A549 (cell line): ENCODE results near the gene RALA.

Experiments
- CEBPB ChIP-seq, 2 experiments: fragments of >200 bp in 1 of 2; sonication (Bioruptor Twin) in 1 of 2; formaldehyde crosslinking in 1 of 2; IDR thresholded peaks; 2 replicates each; pipeline ENCODE4 v1.6.1; 2012 to 2016
- KDM1A ChIP-seq: fragments of 200-600 bp; sonication (generic); IDR thresholded peaks from 2 replicates; pipeline ENCODE4 v1.6.1; 2016; ENCODE audit warnings: low read depth, mild to moderate bottlenecking
- POLR2A ChIP-seq: IDR thresholded peaks from 2 replicates; pipeline ENCODE4 v1.6.1; 2012; ENCODE audit warnings: mild to moderate bottlenecking, low read length
- TF ChIP-seq, protein P1 (sequence below): fragments of 150-350 bp; IDR thresholded peaks from 2 replicates; pipeline ENCODE4 v1.6.1; 2014; ENCODE audit warnings: low read depth, mild to moderate bottlenecking, low read length
- TF ChIP-seq, protein P2 (sequence below): fragments of >200 bp; sonication (Bioruptor Twin); formaldehyde crosslinking; IDR thresholded peaks from 3 replicates; pipeline ENCODE4 v1.5.1; 2016
- TF ChIP-seq, protein P3 (sequence below): fragments of 200-600 bp; sonication (generic); IDR thresholded peaks from 2 replicates; pipeline ENCODE4 v1.6.1; 2016; ENCODE audit warnings: antibody characterized with exemption, mild to moderate bottlenecking, moderate library complexity
- TF ChIP-seq, protein P4 (sequence below): IDR thresholded peaks from 2 replicates; pipeline ENCODE4 v1.6.1; 2012

DNA sequence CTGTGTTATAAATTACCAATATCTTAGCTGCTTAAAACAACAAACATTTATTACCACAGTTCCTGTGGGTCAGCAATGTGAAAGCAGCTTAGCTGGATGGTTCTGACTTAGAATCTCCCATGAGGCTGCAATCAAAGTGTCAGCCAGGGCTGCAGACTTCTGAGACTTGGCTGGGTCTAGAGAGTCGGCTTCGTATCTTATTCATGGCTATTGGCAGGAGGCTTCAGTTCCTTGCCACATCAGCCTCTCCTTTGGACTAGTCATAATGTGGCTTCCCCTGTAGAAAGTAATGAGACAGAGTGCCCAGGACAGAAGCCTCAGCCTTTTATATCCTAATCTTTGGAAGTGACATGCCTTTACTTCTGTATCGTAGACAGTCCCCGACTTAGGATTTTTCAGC, 27.3 kb downstream of the RALA start:
- TF ChIP-seq, protein P1, sequence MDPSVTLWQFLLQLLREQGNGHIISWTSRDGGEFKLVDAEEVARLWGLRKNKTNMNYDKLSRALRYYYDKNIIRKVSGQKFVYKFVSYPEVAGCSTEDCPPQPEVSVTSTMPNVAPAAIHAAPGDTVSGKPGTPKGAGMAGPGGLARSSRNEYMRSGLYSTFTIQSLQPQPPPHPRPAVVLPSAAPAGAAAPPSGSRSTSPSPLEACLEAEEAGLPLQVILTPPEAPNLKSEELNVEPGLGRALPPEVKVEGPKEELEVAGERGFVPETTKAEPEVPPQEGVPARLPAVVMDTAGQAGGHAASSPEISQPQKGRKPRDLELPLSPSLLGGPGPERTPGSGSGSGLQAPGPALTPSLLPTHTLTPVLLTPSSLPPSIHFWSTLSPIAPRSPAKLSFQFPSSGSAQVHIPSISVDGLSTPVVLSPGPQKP: no peak
- TF ChIP-seq POLR2A: no peak
- TF ChIP-seq, protein P2, sequence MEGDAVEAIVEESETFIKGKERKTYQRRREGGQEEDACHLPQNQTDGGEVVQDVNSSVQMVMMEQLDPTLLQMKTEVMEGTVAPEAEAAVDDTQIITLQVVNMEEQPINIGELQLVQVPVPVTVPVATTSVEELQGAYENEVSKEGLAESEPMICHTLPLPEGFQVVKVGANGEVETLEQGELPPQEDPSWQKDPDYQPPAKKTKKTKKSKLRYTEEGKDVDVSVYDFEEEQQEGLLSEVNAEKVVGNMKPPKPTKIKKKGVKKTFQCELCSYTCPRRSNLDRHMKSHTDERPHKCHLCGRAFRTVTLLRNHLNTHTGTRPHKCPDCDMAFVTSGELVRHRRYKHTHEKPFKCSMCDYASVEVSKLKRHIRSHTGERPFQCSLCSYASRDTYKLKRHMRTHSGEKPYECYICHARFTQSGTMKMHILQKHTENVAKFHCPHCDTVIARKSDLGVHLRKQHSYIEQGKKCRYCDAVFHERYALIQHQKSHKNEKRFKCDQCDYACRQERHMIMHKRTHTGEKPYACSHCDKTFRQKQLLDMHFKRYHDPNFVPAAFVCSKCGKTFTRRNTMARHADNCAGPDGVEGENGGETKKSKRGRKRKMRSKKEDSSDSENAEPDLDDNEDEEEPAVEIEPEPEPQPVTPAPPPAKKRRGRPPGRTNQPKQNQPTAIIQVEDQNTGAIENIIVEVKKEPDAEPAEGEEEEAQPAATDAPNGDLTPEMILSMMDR: no peak
- TF ChIP-seq, protein P3, sequence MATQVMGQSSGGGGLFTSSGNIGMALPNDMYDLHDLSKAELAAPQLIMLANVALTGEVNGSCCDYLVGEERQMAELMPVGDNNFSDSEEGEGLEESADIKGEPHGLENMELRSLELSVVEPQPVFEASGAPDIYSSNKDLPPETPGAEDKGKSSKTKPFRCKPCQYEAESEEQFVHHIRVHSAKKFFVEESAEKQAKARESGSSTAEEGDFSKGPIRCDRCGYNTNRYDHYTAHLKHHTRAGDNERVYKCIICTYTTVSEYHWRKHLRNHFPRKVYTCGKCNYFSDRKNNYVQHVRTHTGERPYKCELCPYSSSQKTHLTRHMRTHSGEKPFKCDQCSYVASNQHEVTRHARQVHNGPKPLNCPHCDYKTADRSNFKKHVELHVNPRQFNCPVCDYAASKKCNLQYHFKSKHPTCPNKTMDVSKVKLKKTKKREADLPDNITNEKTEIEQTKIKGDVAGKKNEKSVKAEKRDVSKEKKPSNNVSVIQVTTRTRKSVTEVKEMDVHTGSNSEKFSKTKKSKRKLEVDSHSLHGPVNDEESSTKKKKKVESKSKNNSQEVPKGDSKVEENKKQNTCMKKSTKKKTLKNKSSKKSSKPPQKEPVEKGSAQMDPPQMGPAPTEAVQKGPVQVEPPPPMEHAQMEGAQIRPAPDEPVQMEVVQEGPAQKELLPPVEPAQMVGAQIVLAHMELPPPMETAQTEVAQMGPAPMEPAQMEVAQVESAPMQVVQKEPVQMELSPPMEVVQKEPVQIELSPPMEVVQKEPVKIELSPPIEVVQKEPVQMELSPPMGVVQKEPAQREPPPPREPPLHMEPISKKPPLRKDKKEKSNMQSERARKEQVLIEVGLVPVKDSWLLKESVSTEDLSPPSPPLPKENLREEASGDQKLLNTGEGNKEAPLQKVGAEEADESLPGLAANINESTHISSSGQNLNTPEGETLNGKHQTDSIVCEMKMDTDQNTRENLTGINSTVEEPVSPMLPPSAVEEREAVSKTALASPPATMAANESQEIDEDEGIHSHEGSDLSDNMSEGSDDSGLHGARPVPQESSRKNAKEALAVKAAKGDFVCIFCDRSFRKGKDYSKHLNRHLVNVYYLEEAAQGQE: no peak
- no peak for TF ChIP-seq KDM1A
- TF ChIP-seq, protein P4, sequence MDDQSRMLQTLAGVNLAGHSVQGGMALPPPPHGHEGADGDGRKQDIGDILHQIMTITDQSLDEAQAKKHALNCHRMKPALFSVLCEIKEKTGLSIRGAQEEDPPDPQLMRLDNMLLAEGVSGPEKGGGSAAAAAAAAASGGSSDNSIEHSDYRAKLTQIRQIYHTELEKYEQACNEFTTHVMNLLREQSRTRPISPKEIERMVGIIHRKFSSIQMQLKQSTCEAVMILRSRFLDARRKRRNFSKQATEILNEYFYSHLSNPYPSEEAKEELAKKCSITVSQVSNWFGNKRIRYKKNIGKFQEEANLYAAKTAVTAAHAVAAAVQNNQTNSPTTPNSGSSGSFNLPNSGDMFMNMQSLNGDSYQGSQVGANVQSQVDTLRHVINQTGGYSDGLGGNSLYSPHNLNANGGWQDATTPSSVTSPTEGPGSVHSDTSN: no peak
- no peak for TF ChIP-seq CEBPB (IDR thresholded peaks at IDR 0.05)
